SK-N-SH treated with all-trans-retinoic acid at 6 μM for 48 hours (cell line): ENCODE results near the gene PLA2G6.

Source experiments
- ARNTL ChIP-seq: fragments of 450-650 bp; formaldehyde crosslinking; IDR thresholded peaks from 2 replicates; pipeline ENCODE4 v1.5.0; 2020; ENCODE audit warnings: low read depth, mild to moderate bottlenecking, moderate library complexity, borderline replicate concordance
- RARB ChIP-seq: fragments of 250-450 bp; sonication (Bioruptor Pico); IDR thresholded peaks from 2 replicates; pipeline ENCODE4 v1.8.0; 2021; ENCODE audit warnings: mild to moderate bottlenecking, moderate library complexity
- TOX ChIP-seq: fragments of 250-450 bp; sonication (Bioruptor Pico); IDR thresholded peaks from 2 replicates; pipeline ENCODE4 v1.8.0; 2021; ENCODE audit warnings: mild to moderate bottlenecking, moderate library complexity, borderline replicate concordance
- TSHZ2 ChIP-seq: fragments of 250-450 bp; sonication (Bioruptor Pico); IDR thresholded peaks from 2 replicates; pipeline ENCODE4 v1.5.0; 2020; ENCODE audit warnings: mild to moderate bottlenecking, moderate library complexity
- ZFP3 ChIP-seq: fragments of 250-450 bp; sonication (Bioruptor Pico); IDR thresholded peaks from 2 replicates; pipeline ENCODE4 v1.5.0; 2020; ENCODE audit warnings: mild to moderate bottlenecking, moderate library complexity
- ZNF565 ChIP-seq: fragments of 450-650 bp; formaldehyde crosslinking; conservative IDR thresholded peaks from 2 replicates; pipeline ENCODE4 v1.5.0; 2020; ENCODE audit warnings: low read depth, mild to moderate bottlenecking, moderate library complexity
- TF ChIP-seq, protein P1 (sequence below): fragments of 250-450 bp; sonication (Bioruptor Pico); IDR thresholded peaks from 2 replicates; pipeline ENCODE4 v1.5.1; 2020; ENCODE audit warnings: low read depth, mild to moderate bottlenecking, moderate library complexity

GRCh38 chr22:38221908-38222796 is 40.5 kb upstream of the PLA2G6 start:
- no peak for TF ChIP-seq ZFP3
- TF ChIP-seq, protein P1, sequence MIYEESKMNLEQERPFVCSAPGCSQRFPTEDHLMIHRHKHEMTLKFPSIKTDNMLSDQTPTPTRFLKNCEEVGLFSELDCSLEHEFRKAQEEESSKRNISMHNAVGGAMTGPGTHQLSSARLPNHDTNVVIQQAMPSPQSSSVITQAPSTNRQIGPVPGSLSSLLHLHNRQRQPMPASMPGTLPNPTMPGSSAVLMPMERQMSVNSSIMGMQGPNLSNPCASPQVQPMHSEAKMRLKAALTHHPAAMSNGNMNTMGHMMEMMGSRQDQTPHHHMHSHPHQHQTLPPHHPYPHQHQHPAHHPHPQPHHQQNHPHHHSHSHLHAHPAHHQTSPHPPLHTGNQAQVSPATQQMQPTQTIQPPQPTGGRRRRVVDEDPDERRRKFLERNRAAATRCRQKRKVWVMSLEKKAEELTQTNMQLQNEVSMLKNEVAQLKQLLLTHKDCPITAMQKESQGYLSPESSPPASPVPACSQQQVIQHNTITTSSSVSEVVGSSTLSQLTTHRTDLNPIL (CRISPR knock-in tag): no peak
- TF ChIP-seq TSHZ2 (CRISPR knock-in tag): no peak
- no peak for TF ChIP-seq ARNTL (CRISPR knock-in tag)
- TF ChIP-seq ZNF565: no peak
- TF ChIP-seq TOX (CRISPR knock-in tag): no peak
- no peak for TF ChIP-seq RARB (CRISPR knock-in tag)
